NT2/D1 (cell line): ENCODE measurements around the gene GNB2.
"Not testable (repeated sequence)": the region's sequence is repeated elsewhere in the genome, so short reads cannot be mapped to it uniquely, and the experiment has no call there.

Experiments
- DNase-seq: peaks from one replicate; pipeline ENCODE4 v3.0.0-alpha.2; 2011; ENCODE audit warnings: low read depth, low spot score
- H3K27me3 ChIP-seq: 2 replicates; pipeline ENCODE4 v1.6.0; 2011; ENCODE audit warnings: mild to moderate bottlenecking; ENCODE audit not compliant: insufficient read length, insufficient read depth
- H3K36me3 ChIP-seq: 2 replicates; pipeline ENCODE4 v1.6.1; 2011; ENCODE audit warnings: mild to moderate bottlenecking, low read length, mixed read lengths; ENCODE audit not compliant: insufficient read depth, insufficient read length
- H3K4me1 ChIP-seq: 2 replicates; pipeline ENCODE4 v1.5.1; 2011; ENCODE audit not compliant: insufficient read depth, insufficient read length
- H3K4me3 ChIP-seq: 2 replicates; pipeline ENCODE4 v1.5.1; 2011; ENCODE audit warnings: low read depth; ENCODE audit not compliant: insufficient read length
- H3K9ac ChIP-seq: 2 replicates; pipeline ENCODE4 v1.6.0; 2011; ENCODE audit warnings: low read depth; ENCODE audit not compliant: insufficient read length
- H3K9me3 ChIP-seq: 2 replicates; pipeline ENCODE4 v1.5.1; 2011; ENCODE audit warnings: mild to moderate bottlenecking, low read length; ENCODE audit not compliant: insufficient read depth
- SUZ12 ChIP-seq: IDR thresholded peaks from 2 replicates; pipeline ENCODE4 v1.6.1; 2011; ENCODE audit not compliant: insufficient read length, insufficient read depth; ENCODE audit errors: extremely low read depth
- YY1 ChIP-seq: IDR thresholded peaks from 2 replicates; pipeline ENCODE4 v1.6.1; 2011; ENCODE audit not compliant: insufficient read length, insufficient read depth
- ZNF274 ChIP-seq: IDR thresholded peaks from 2 replicates; pipeline ENCODE4 v1.6.1; 2011; ENCODE audit warnings: mild to moderate bottlenecking, low read depth, low read length

GNB2 gene

DNA sequence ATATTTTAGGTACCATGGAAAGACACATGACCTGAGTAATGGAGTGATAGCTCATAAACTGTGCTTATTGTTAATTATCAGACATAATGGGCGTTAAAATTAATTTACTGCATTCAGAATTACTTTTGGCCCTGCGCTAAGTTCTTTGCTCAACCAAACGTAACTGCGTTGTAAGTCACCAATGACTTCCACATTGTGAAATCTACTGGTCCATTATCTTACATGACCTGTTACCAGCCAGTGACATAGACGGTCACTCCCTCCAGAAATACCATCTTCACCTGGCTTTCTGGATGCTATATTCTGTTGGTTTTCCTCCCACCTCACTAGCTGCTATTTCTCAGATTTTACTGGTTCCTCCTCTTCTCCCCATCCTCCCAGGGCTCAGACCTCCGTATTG, 25.5 kb downstream of the GNB2 start:
- Histone ChIP-seq H3K9me3 (no peaks in the 10 kb centered on the region), H3K27me3 (no peaks in the 10 kb centered on the region), H3K9ac (no peak overlapping the region), H3K4me1 (no peaks in the 10 kb centered on the region), H3K4me3 (no peak overlapping the region), H3K36me3 (no peaks in the 10 kb centered on the region)
- TF ChIP-seq YY1 (no peak), ZNF274 (no peak), SUZ12 (no peak)
- no peak for DNase-seq

DNA sequence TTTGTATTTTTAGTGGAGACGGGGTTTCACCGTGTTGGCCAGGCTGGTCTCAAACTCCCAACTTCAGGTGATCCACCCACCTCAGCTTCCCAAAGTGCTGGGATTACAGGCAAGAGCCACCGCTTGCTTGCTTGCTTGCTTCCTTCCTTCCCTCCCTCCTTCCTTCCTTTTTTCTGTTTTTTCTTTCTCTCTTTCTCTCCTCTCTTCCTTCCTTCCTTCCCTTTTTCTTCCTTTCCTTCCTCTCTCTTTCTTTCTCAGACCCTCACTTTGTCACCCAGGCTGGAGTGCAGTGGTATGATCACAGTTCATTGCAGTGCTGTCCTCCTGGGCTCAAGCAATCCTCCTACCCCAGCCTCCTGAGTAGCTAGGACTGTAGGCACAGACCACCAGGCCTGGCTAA, 27.5 kb downstream of the GNB2 start:
- not testable (repeated sequence) for DNase-seq, H3K27me3 ChIP-seq, H3K9me3 ChIP-seq, H3K4me3 ChIP-seq, H3K9ac ChIP-seq, H3K36me3 ChIP-seq, H3K4me1 ChIP-seq

- H3K9me3 ChIP-seq = no peaks in the 10 kb centered on the region
- H3K27me3 ChIP-seq = no peaks in the 10 kb centered on the region
- TF ChIP-seq SUZ12 (no peak), YY1 (no peak), ZNF274 (no peak)
These were observed 31.8 kb downstream of the GNB2 start for GRCh38 chr7:100705320-100705752.

DNA sequence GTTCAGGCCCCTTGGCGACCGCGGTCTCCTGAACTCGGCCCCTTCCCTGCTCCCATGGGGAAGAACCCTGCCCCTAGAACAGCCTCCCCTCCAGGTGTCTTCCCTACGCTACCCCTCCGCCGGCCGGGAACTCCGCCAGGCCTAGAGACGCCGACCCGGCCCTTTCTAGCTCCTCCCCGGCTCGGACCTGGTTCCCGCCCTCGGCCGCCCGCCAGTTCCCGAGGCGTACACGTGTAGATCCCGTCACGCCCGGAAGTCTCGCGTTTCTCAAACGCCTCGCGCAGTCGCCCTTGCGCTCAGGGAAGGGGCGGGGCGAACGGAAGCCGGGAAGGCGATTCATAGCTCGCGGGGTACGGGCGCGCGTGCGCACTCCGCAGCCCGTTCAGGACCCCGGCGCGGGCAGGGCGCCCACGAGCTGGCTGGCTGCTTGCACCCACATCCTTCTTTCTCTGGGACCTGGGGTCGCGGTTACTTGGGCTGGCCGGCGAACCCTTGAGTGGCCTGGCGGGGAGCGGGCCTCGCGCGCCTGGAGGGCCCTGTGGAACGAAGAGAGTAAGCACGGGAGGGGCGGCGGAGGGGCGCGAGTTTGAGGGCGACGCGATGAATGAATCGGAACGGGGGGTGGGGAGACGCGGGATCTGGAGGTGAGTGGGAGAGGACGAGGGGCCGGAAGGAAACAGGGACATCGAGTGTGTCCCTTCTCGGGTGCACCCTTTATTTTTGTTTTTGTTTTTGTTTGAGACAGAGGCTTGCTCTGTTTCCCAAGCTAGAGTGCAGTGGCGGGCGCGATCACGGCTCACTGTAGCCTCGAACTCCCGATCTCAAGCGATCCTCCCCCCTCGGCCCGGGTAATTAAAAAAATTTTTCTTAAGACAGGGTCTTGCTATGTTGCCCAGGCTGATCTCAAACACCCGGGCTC, 32.5 kb downstream of the GNB2 start, which contains the start of gene POP7:
TSS of gene POP7 (plus strand) at position 369 of the 919 bp plus-strand sequence. CDS start 710 bp downstream, outside the sequence.
- Histone ChIP-seq H3K9me3 (no peaks in the 10 kb centered on the region), H3K9ac (peak within 1 kb of the TSS; percentile 96), H3K27me3 (no peaks in the 10 kb centered on the region), H3K4me1 (peaks cover 5% of the 10 kb centered on the region), H3K4me3 (peak within 1 kb of the TSS; percentile 87), H3K36me3 (peaks cover 24% of the 10 kb centered on the region)
- TF ChIP-seq YY1 (no peak), ZNF274 (no peak), SUZ12 (no peak)
- peak; percentile 98 for DNase-seq

More at GRCh38 chr7:100705320-100705752, 31.8 kb downstream of the GNB2 start:
- peaks cover 5% of the 10 kb centered on the region for H3K4me1 ChIP-seq
- H3K9ac ChIP-seq = peak overlapping the region; percentile 96
- peak overlapping the region; percentile 87 for H3K4me3 ChIP-seq
- DNase-seq = no peak
- peaks cover 24% of the 10 kb centered on the region for H3K36me3 ChIP-seq

GRCh38 chr7:100706672-100707311, 33.3 kb downstream of the GNB2 start:
- DNase-seq = no peak
- Histone ChIP-seq H3K9me3 (no peaks in the 10 kb centered on the region), H3K9ac (peak overlapping the region; percentile 96), H3K27me3 (no peaks in the 10 kb centered on the region), H3K4me1 (peaks cover 5% of the 10 kb centered on the region), H3K4me3 (peak overlapping the region; percentile 87), H3K36me3 (peaks cover 24% of the 10 kb centered on the region)
- no peak for TF ChIP-seq YY1
- no peak for TF ChIP-seq ZNF274
- no peak for TF ChIP-seq SUZ12

- Histone ChIP-seq H3K4me1 (peaks cover 5% of the 10 kb centered on the region), H3K4me3 (no peak overlapping the region), H3K36me3 (peaks cover 24% of the 10 kb centered on the region), H3K27me3 (no peaks in the 10 kb centered on the region), H3K9ac (no peak overlapping the region), H3K9me3 (no peaks in the 10 kb centered on the region)
- DNase-seq = no peak
- TF ChIP-seq ZNF274 (no peak), YY1 (no peak), SUZ12 (no peak)
These were observed 34.9 kb downstream of the GNB2 start for GRCh38 chr7:100708395-100708794.

DNA sequence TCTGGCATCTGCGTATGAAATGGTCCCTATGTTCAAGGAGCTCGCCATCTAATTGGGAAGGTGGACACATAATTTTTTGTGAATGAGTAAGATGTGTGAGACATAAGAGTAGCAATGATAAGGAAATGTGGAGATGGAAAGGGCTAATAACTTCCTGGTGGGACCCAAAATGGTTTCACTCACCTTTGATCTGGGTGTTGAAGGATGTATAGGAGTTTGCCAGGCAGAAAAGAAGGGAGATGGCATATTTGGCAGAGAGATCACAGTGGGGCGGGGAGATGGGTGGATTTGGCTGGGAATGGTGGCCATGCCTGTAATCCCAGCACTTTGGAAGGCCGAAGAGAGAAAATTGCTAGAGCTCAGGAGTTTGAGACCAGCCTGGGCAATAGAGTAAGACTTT, 36.9 kb downstream of the GNB2 start:
- H3K9ac ChIP-seq = no peak overlapping the region

More for the DNA sequence above, 36.9 kb downstream of the GNB2 start:
- TF ChIP-seq ZNF274 (no peak), YY1 (no peak), SUZ12 (no peak)
- H3K9me3 ChIP-seq = no peaks in the 10 kb centered on the region
- H3K27me3 ChIP-seq = no peaks in the 10 kb centered on the region
- H3K36me3 ChIP-seq = peaks cover 24% of the 10 kb centered on the region
- peaks cover 5% of the 10 kb centered on the region for H3K4me1 ChIP-seq
- DNase-seq = no peak
- no peak overlapping the region for H3K4me3 ChIP-seq
